B cell (primary cell): ENCODE measurements around the gene IGSF8. TPM values are rescaled to one million over a fixed set of nuclear protein-coding genes. Genes with fewer than 3 reads are reported as not detected.

Source experiments
- ATAC-seq: fragments of 200-7000 bp; cut with Tn5 transposase; one replicate; pipeline ENCODE4 v1.10.0; 2021; ENCODE audit warnings: low read depth, mild to moderate bottlenecking, moderate number of reproducible peaks, moderate library complexity
- CTCF ChIA-PET: fragments of 350-600 bp; sonication (Branson Sonifier 250); formaldehyde crosslinking; loops from one replicate; lab custom pipeline; 2021; ENCODE audit warnings: antibody characterized with exemption, inconsistent platforms; lab: Charles Lee
- POLR2A ChIA-PET: fragments of 350-600 bp; sonication (Branson Sonifier 250); formaldehyde crosslinking; loops from one replicate; lab custom pipeline; 2021; ENCODE audit warnings: antibody characterized with exemption; lab: Charles Lee
- DNase-seq: peaks from one replicate; pipeline ENCODE4 v3.0.0; 2013
- H2AFZ ChIP-seq: 2 replicates; pipeline ENCODE4 v1.6.1; 2012; ENCODE audit warnings: mild to moderate bottlenecking, low read depth, low read length; ENCODE audit not compliant: insufficient read depth, poor library complexity, severe bottlenecking
- H3K27ac ChIP-seq, 2 donors: 1 replicate in 1 of 2; 2 replicates in 1 of 2; pipeline ENCODE4 v1.5.1; 2012 to 2013; ENCODE audit warnings: low read length in 2 of 2, mild to moderate bottlenecking in 2 of 2, moderate library complexity in 1 of 2
- H3K27me3 ChIP-seq, 4 experiments: fragments of 200-600 bp in 1 of 4; sonication (generic) in 1 of 4; replicated peaks in 1 of 4; 1 replicate in 2 of 4; 2 replicates in 2 of 4; pipeline versions ENCODE4 v1.6.1 to v1.7.0; 2013 to 2016; ENCODE audit warnings: low read length in 3 of 4, mild to moderate bottlenecking in 2 of 4, mixed read lengths in 1 of 4, moderate library complexity in 1 of 4; ENCODE audit not compliant: insufficient read depth in 4 of 4, control insufficient read depth in 3 of 4; ENCODE audit errors: control extremely low read depth in 1 of 4
- H3K36me3 ChIP-seq, 2 experiments: replicated peaks in 1 of 2; 1 replicate in 1 of 2; 2 replicates in 1 of 2; pipeline versions ENCODE4 v1.6.1 to v1.7.1; 2013; ENCODE audit warnings: low read length in 1 of 2; ENCODE audit not compliant: insufficient read depth in 2 of 2, control insufficient read depth in 1 of 2; ENCODE audit errors: control extremely low read depth in 1 of 2, extremely low read depth in 1 of 2
- H3K4me1 ChIP-seq, 2 donors: fragments of 200-600 bp in 1 of 2; sonication (generic) in 1 of 2; 1 replicate in 1 of 2; 2 replicates in 1 of 2; pipeline versions ENCODE4 v1.5.1 to v1.6.1; 2013 to 2017; ENCODE audit warnings: low read length in 2 of 2; ENCODE audit not compliant: control insufficient read depth in 2 of 2, insufficient read depth in 2 of 2
- H3K4me2 ChIP-seq: replicated peaks from 2 replicates; pipeline ENCODE3; 2012; ENCODE audit warnings: mild to moderate bottlenecking, low read depth, low read length; ENCODE audit not compliant: poor library complexity, severe bottlenecking
- H3K4me3 ChIP-seq, 5 experiments: fragments of 200-600 bp in 1 of 5; sonication (generic) in 1 of 5; 1 replicate in 3 of 5; 2 replicates in 2 of 5; pipeline versions ENCODE4 v1.5.1 to v1.7.0; 2011 to 2016; ENCODE audit warnings: low read length in 4 of 5, mild to moderate bottlenecking in 4 of 5, low read depth in 2 of 5, control low read depth in 1 of 5, moderate library complexity in 1 of 5; ENCODE audit not compliant: insufficient read depth in 1 of 5; ENCODE audit errors: control extremely low read depth in 1 of 5, extremely low read depth in 1 of 5
- H3K79me2 ChIP-seq: fragments of 200-600 bp; sonication (generic); one replicate; pipeline ENCODE4 v1.6.0; 2016; ENCODE audit warnings: low read length; ENCODE audit not compliant: control insufficient read depth, insufficient read depth
- H3K9ac ChIP-seq: fragments of 200-600 bp; sonication (generic); 2 replicates; pipeline ENCODE4 v1.6.1; 2017; ENCODE audit warnings: mild to moderate bottlenecking, low read length, moderate library complexity
- H3K9me3 ChIP-seq, 3 donors: one replicate each; pipeline versions ENCODE4 v1.6.1 to v1.7.1; 2013; ENCODE audit warnings: low read length in 2 of 3; ENCODE audit not compliant: control insufficient read depth in 2 of 3, insufficient read depth in 1 of 3; ENCODE audit errors: control extremely low read depth in 1 of 3
- H4K20me1 ChIP-seq: 2 replicates; pipeline ENCODE4 v1.6.0; 2012; ENCODE audit warnings: mild to moderate bottlenecking, low read length; ENCODE audit not compliant: insufficient read depth, control insufficient read depth, poor library complexity, severe bottlenecking
- H3K27ac Mint-ChIP-seq: one replicate; pipeline ENCODE4 v1.8.0; 2021; ENCODE audit warnings: mixed read lengths
- H3K27me3 Mint-ChIP-seq: one replicate; pipeline ENCODE4 v1.8.0; 2021; ENCODE audit warnings: mixed read lengths
- H3K4me1 Mint-ChIP-seq: one replicate; pipeline ENCODE4 v1.8.0; 2021; ENCODE audit warnings: mixed read lengths
- H3K4me3 Mint-ChIP-seq: one replicate; pipeline ENCODE4 v1.8.0; 2021; ENCODE audit warnings: mixed read lengths
- H3K9me3 Mint-ChIP-seq: one replicate; pipeline ENCODE4 v1.8.0; 2022; ENCODE audit warnings: mixed read lengths; ENCODE audit not compliant: insufficient read depth
- CTCF ChIP-seq: fragments of 200-600 bp; IDR thresholded peaks from one replicate; pipeline ENCODE4 v1.8.0; 2022; ENCODE audit warnings: antibody characterized with exemption, mild to moderate bottlenecking
- EZH2 ChIP-seq: IDR thresholded peaks from 2 replicates; pipeline ENCODE4 v1.6.1; 2012; ENCODE audit warnings: borderline replicate concordance, low read depth, mild to moderate bottlenecking, moderate library complexity, low read length; ENCODE audit not compliant: insufficient read depth, poor library complexity, severe bottlenecking
- WGBS: methylation state at CpG from one replicate; pipeline ENCODE4 v1.1.5; 2013; ENCODE audit warnings: missing lambda C conversion rate; ENCODE audit not compliant: insufficient coverage; 5-methylcytosine and 5-hydroxymethylcytosine counted together
- intact Hi-C: fragments of 100-400 bp; cut with micrococcal nuclease; formaldehyde crosslinking; loops from one replicate; pipeline ENCODE4 v1.10.0; 2022
- polyA plus RNA-seq: library from polyadenylated mRNA; depleted of rRNA; stranded (reverse); fragments of >200 nt; gene quantifications from 2 replicates; pipeline ENCODE4 v1.2.3, GENCODE V29; 2012
- total RNA-seq, 2 donors: library from RNA; stranded (reverse); fragments of 120-200 nt in 1 of 2; gene quantifications; 1 replicate in 1 of 2; 2 replicates in 1 of 2; pipeline versions ENCODE4 v1.2.3 to v1.2.4, GENCODE V29; 2013 to 2022

Gene IGSF8
- total and polyA plus RNA-seq, 2 donors (not counting 1 experiment from before 2014, with no cell fraction given): 37.2 to 56.0 TPM

DNA sequence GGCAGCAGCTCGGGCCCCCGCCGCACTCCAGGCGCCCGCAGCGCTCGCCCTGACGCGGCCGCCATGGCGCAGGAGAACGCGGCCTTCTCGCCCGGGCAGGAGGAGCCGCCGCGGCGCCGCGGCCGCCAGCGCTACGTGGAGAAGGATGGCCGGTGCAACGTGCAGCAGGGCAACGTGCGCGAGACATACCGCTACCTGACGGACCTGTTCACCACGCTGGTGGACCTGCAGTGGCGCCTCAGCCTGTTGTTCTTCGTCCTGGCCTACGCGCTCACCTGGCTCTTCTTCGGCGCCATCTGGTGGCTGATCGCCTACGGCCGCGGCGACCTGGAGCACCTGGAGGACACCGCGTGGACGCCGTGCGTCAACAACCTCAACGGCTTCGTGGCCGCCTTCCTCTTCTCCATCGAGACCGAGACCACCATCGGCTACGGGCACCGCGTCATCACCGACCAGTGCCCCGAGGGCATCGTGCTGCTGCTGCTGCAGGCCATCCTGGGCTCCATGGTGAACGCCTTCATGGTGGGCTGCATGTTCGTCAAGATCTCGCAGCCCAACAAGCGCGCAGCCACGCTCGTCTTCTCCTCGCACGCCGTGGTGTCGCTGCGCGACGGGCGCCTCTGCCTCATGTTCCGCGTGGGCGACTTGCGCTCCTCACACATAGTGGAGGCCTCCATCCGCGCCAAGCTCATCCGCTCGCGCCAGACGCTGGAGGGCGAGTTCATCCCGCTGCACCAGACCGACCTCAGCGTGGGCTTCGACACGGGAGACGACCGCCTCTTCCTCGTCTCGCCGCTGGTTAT is 14.2 kb downstream of the IGSF8 start:
- H3K4me1 ChIP-seq: peaks cover 6 to 9% of the 10 kb centered on the region in 2 donors
- 22% methylated on average over 96 of the region's 96 CpGs for WGBS
- H3K79me2 ChIP-seq: no peaks in the 10 kb centered on the region
- intact Hi-C loops: loop anchor here (1.0 to 2.0 kb wide), 2 partner anchors 15 to 38 kb away; partner anchors contain the start of gene IGSF8
- Mint-ChIP-seq H3K9me3 (no peaks in the 10 kb centered on the region), H3K4me1 (peaks cover 12% of the 10 kb centered on the region), H3K27ac (no peak overlapping the region), H3K4me3 (peak overlapping the region; percentile 71), H3K27me3 (peaks cover 37% of the 10 kb centered on the region)
- H3K4me3 ChIP-seq: peak overlapping the region in 4 of 5 experiments; percentile 11 to 49 (median 43)
- peak; percentile 87 for DNase-seq
- H3K36me3 ChIP-seq: peaks cover 0 to 19% of the 10 kb centered on the region in 2 experiments
- H3K27me3 ChIP-seq: peaks cover 0 to 32% (median 30%) of the 10 kb centered on the region in 4 experiments
- no peak for TF ChIP-seq EZH2
- peak; percentile 78 for TF ChIP-seq CTCF
- H4K20me1 ChIP-seq: no peaks in the 10 kb centered on the region
- ChIA-PET CTCF (interaction anchor here (1.2 to 8.9 kb wide), 13 partner anchors 12 to 292 kb away, joined by 3 to 112 read pairs (median 22); partner anchors contain the start of genes IGSF8 and KCNJ10), POLR2A (no interaction called here)
- peaks cover 0 to 4% (median 0%) of the 10 kb centered on the region in 3 donors for H3K9me3 ChIP-seq
- peak overlapping the region; percentile 56 for H3K9ac ChIP-seq
- H2AFZ ChIP-seq: peak overlapping the region; percentile 76
- H3K4me2 ChIP-seq: peak overlapping the region; percentile 93
- ATAC-seq: peak; percentile 87
- no peak overlapping the region for H3K27ac ChIP-seq

GRCh38 chr1:160082926-160083325 is 15.5 kb downstream of the IGSF8 start:
- ChIA-PET POLR2A (no interaction called here), CTCF (interaction anchor here (1.3 to 8.9 kb wide), 4 partner anchors 18 to 294 kb away, joined by 3 to 112 read pairs (median 14); no protein-coding TSS in a partner anchor)
- WGBS: 100% methylated on average over 1 of the region's 3 CpGs
- DNase-seq (no peak), ATAC-seq (no peak)
- H3K27ac ChIP-seq: no peak overlapping the region
- H3K27me3 Mint-ChIP-seq: peaks cover 45% of the 10 kb centered on the region
- peaks cover 0 to 6% of the 10 kb centered on the region in 2 experiments for H3K36me3 ChIP-seq
- no peaks in the 10 kb centered on the region for H3K9me3 Mint-ChIP-seq
- no peak overlapping the region for H3K4me3 ChIP-seq
- H3K4me1 ChIP-seq: peaks cover 6 to 9% of the 10 kb centered on the region in 2 donors
- H3K79me2 ChIP-seq: no peaks in the 10 kb centered on the region
- H3K4me1 Mint-ChIP-seq: peaks cover 12% of the 10 kb centered on the region
- H3K9ac ChIP-seq: no peak overlapping the region
- H3K4me3 Mint-ChIP-seq: peak overlapping the region; percentile 54
- no peak for TF ChIP-seq EZH2
- TF ChIP-seq CTCF: no peak
- no peaks in the 10 kb centered on the region for H4K20me1 ChIP-seq
- peaks cover 0 to 4% (median 0%) of the 10 kb centered on the region in 3 donors for H3K9me3 ChIP-seq
- H2AFZ ChIP-seq: no peak overlapping the region
- H3K27ac Mint-ChIP-seq: no peak overlapping the region
- no peak overlapping the region for H3K4me2 ChIP-seq
- peaks cover 0 to 44% (median 34%) of the 10 kb centered on the region in 4 experiments for H3K27me3 ChIP-seq
- intact Hi-C loops: no loop called here
